ENCODE results near the gene TRIM67. TPM values are rescaled to one million over a fixed set of nuclear protein-coding genes. Genes with fewer than 3 reads are reported as not detected.
A peak's percentile ranks its signal among the peaks of the same experiment; 100 is the strongest.
"Not testable (repeated sequence)": the region's sequence is repeated elsewhere in the genome, so short reads cannot be mapped to it uniquely, and the experiment has no call there.

TRIM67 gene
- polyA plus RNA-seq, 3 donors: 0.05 to 0.09 (median 0.08) TPM

GRCh38 chr1:231151811-231152210 is 10.0 kb upstream of the TRIM67 start:
- DNase-seq (ENCODE audit: extremely low read depth in 1 of 11, low read depth in 9 of 11, low spot score in 4 of 11): no peak

DNA sequence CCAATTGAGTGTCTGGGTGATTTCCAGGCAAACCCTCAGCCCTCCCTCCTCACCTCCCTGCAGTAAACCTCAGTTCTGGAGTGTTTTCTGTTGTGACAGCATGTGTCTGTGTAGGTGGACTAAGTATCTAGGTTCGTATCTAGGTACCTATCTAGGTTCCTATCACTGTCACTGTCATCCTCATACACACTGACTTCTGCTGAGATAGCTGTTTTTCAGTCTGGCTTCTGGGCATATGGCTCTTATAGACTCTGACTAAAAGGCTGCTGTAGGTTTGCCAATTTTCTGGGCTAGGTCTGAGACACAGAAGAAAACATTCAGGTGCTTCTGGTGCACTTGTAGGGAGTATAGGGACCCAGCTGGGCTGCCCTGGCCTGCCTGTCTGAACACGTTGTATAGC is 8.1 kb upstream of the TRIM67 start:
- no peak for DNase-seq (ENCODE audit: extremely low read depth in 1 of 11, low read depth in 9 of 11, low spot score in 4 of 11)

GRCh38 chr1:231155808-231156207 is 6.0 kb upstream of the TRIM67 start:
- DNase-seq (ENCODE audit: extremely low read depth in 1 of 11, low read depth in 9 of 11, low spot score in 4 of 11): no peak

DNA sequence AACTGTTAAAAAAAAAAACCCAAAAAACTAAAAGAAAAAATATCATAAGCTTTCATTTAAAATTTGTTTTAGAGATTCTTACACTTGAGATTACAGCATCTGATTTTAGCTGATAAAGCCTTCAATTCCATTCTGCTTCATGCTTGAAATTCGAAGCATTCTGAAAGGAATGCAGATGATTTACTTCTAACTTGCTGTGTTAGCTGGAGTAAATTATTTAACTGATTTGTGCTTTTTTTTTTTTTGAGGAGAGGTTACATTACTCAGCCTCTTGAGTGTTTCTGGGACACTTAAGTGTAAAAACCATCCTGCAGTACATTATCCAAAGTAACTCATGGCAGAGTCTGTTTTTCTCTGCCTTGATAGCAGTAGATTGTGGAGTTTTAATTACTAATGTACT is 4.5 kb upstream of the TRIM67 start:
- no peak for DNase-seq (ENCODE audit: extremely low read depth in 1 of 11, low read depth in 9 of 11, low spot score in 4 of 11)

DNA sequence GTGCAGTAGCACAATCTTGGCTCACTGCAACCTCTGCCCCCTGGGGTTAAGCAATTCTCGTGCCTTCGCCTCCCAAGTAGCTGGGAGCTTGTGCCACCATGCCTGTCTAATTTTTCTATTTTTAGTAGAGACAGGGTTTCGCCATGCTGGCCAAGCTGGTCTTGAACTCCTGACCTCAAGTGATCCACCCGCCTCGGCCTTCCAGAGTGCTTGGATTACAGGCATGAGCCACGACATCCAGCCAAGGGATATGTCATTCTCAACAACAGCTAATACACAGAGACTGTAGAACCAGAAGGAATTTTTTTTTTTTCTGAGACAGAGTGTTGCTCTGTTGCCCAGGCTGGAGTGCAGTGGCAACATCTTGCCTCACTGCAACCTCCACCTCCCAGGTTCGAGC is 3.7 kb upstream of the TRIM67 start:
- not testable (repeated sequence) for DNase-seq (ENCODE audit: extremely low read depth in 1 of 11, low read depth in 9 of 11, low spot score in 4 of 11)

GRCh38 chr1:231159202-231159962 is 2.5 kb upstream of the TRIM67 start:
- DNase-seq (ENCODE audit: extremely low read depth in 1 of 11, low read depth in 9 of 11, low spot score in 4 of 11): no peak

DNA sequence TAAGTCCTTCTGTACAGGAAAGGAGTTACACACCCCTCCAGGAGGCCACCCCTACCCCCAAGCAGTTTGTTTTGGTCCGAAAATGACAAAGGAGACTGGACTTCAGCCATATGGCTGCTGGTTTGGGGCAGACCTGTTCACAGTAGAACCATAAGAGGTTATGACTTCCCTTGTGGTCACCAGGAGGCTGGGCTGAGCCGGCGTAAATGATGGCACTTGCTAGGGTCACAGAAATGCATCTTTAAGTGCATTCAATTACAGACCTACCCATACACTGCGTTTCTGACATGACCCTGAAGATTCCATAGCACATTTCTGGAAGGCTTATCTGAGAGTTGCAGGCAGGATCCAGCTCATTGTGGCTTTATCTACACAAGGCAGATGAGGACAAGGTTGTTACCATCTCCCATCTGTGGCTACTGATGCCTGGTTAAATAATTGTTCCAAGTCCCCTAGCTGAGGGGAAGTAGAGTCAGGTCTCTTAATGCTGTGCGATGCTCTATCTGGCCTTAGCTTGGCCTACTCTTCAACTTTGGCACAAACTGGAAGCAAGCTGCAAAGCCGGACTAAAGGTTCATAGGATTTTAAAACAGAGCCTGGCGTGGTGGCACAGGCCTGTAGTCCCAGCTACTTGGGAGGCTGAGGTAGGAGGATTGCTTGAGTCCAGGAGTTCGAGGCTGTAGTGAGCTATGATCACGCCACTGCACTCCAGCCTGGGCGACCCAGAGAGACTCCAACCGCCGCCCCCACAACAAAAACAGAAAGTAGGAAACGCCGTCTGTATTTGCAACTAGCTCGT is 1.7 kb upstream of the TRIM67 start:
- no peak for DNase-seq (ENCODE audit: extremely low read depth in 1 of 11, low read depth in 9 of 11, low spot score in 4 of 11)

GRCh38 chr1:231160895-231161666 is 777 bp upstream of the TRIM67 start:
- no peak for DNase-seq (ENCODE audit: extremely low read depth in 1 of 11, low read depth in 9 of 11, low spot score in 4 of 11)

DNA sequence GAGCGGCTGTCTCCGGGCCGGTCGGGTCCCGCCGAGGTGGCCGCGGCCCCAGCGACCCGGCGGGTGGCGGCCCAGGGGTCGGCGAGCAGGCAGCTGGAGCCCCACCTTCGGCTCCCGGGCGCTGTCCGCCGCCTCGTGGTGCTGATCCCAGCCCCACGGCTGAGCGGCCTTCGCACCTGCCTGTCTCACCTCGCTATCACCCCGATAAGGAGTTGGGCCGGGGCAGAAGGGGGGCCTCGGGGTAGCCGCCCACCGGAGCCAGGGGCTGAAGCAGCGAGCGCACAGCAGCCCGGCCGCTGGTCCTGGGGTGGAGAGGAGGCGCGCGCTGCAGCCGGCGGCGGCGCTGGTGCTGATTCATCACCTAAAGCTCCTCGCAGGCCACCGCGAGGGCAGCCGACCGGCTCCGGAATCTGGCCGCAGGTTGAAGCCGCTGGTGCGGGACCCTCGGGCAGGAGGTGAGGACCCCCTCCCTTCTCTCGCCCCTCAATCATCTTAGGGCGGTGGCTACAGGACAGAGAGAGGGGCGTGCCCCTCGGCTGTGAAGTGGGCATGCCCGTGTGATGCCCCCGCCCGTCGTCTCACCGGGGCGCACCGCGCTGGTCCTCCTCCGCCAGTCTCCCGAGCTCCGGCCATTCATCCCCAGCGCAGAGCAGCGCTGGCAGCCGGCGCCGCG is 575 bp downstream of the TRIM67 start:
- peak in 7 of 11 donors; percentile 17 to 59 (median 43) for DNase-seq (ENCODE audit: extremely low read depth in 1 of 11, low read depth in 9 of 11, low spot score in 4 of 11)

DNA sequence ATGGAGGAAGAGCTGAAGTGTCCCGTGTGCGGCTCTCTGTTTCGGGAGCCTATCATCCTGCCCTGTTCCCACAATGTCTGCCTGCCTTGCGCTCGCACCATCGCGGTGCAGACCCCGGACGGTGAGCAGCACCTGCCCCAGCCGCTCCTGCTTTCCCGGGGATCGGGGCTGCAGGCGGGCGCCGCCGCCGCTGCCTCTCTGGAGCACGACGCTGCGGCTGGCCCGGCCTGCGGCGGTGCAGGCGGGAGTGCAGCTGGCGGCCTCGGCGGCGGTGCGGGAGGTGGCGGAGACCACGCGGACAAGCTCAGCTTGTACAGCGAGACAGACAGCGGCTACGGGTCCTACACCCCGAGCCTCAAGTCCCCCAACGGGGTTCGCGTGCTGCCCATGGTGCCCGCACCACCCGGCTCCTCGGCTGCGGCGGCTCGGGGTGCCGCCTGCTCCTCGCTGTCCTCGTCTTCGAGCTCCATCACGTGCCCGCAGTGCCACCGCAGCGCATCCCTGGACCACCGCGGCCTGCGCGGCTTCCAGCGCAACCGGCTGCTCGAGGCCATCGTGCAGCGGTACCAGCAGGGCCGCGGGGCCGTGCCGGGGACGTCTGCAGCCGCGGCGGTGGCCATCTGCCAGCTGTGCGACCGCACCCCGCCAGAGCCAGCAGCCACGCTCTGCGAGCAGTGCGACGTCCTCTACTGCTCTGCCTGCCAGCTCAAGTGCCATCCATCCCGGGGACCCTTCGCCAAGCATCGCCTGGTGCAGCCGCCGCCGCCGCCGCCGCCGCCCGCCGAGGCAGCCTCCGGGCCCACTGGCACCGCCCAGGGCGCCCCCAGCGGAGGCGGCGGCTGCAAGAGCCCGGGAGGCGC is 1.3 kb downstream of the TRIM67 start:
- no peak for DNase-seq (ENCODE audit: extremely low read depth in 1 of 11, low read depth in 9 of 11, low spot score in 4 of 11)

GRCh38 chr1:231163830-231164427 is 2.1 kb downstream of the TRIM67 start:
- no peak for DNase-seq (ENCODE audit: extremely low read depth in 1 of 11, low read depth in 9 of 11, low spot score in 4 of 11)

DNA sequence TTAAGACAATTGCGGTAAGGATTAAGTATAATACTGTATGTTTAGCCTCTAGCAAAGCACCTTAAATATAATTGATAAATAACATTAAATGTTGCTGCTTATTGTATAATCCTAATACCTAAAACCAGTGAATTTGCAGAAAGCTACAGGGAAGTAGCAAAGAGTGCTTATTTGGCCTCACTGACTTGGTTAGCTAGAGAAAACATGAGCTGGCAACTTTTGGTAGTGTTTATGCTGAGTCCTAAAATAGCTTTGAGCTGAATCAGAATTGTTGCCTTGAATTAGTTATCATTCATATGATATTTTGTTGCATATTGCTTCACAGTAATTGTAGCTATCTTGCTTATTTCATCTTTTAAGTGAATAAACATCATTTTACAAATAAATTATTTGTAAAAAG is 3.5 kb downstream of the TRIM67 start:
- no peak for DNase-seq (ENCODE audit: extremely low read depth in 1 of 11, low read depth in 9 of 11, low spot score in 4 of 11)

GRCh38 chr1:231166398-231166797 is 4.5 kb downstream of the TRIM67 start:
- DNase-seq (ENCODE audit: extremely low read depth in 1 of 11, low read depth in 9 of 11, low spot score in 4 of 11): no peak

GRCh38 chr1:231170875-231171274 is 9.0 kb downstream of the TRIM67 start:
- no peak for DNase-seq (ENCODE audit: extremely low read depth in 1 of 11, low read depth in 9 of 11, low spot score in 4 of 11)

- DNase-seq (ENCODE audit: extremely low read depth in 1 of 11, low read depth in 9 of 11, low spot score in 4 of 11): no peak
Measured at GRCh38 chr1:231171623-231172197, 9.9 kb downstream of the TRIM67 start.

DNA sequence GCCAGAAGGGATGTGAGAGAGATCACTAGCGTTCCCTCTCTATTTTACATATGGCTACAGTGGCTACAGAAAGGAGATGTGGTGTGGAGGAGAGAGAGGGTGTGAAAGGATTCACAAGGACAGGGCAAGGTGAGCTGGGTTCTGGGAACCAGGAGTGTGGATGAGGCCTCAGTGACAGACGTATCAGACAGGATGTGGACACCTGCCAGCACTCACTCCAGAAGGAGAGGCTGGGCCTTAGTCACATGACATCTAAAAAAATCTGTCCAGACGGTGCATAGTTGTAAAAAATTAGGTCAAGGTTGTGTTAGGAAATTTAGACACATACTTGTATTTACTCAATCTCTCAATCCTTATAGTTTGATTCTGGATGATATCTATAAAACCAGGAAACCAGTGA is 10.6 kb downstream of the TRIM67 start:
- DNase-seq (ENCODE audit: extremely low read depth in 1 of 11, low read depth in 9 of 11, low spot score in 4 of 11): no peak

- no peak for DNase-seq (ENCODE audit: extremely low read depth in 1 of 11, low read depth in 9 of 11, low spot score in 4 of 11)
Measured at GRCh38 chr1:231176421-231176820, 14.6 kb downstream of the TRIM67 start.

DNA sequence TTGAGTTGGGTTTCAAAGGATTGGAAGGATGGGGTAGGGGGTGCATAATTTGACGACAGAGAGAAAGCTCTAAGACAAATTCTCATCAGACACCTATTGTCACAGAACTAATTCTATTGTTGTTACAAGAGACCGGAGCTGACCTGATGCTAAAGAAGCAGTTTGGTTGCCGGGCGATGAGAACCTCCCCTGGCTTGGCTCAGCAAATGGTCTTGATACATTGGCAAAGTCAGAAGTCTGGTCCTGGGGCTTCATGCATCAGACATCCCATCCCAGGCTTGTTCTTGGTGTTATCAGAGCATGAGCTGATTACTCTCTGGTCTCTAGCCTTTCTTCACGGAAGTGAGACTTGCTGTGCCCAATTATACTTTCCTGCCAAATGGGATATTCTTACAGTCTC is 15.4 kb downstream of the TRIM67 start:
- DNase-seq (ENCODE audit: extremely low read depth in 1 of 11, low read depth in 9 of 11, low spot score in 4 of 11): no peak
